CD4-positive, alpha-beta T cell treated with Interleukin-10 for 1 hour (primary cell): ENCODE measurements around the gene LGALS12.

ENCODE experiments used
- DNase-seq: peaks from one replicate; pipeline ENCODE4 v3.0.0-alpha.2; 2020

LGALS12 gene

GRCh38 chr11:63505857-63506528 is at the start of gene LGALS12:
Gene LGALS12, plus strand, starts transcription at chr11:63506084. Its CDS starts 375 bp downstream, at chr11:63506459.
- peak; percentile 7 for DNase-seq

- no peak for DNase-seq
Measured at GRCh38 chr11:63459586-63459985, 46.3 kb upstream of the LGALS12 start.

- no peak for DNase-seq
Measured at GRCh38 chr11:63462137-63462536, 43.7 kb upstream of the LGALS12 start.

- DNase-seq, result no peak
Measured at GRCh38 chr11:63470311-63470710, 35.6 kb upstream of the LGALS12 start.

GRCh38 chr11:63472372-63472771 is 33.5 kb upstream of the LGALS12 start:
- no peak for DNase-seq

- no peak for DNase-seq
Measured at GRCh38 chr11:63476618-63477017, 29.3 kb upstream of the LGALS12 start.

GRCh38 chr11:63478896-63479295 is 27.0 kb upstream of the LGALS12 start:
- DNase-seq, result peak; percentile 77

GRCh38 chr11:63480039-63480438 is 25.8 kb upstream of the LGALS12 start:
- no peak for DNase-seq

GRCh38 chr11:63485777-63486176 is 20.1 kb upstream of the LGALS12 start:
- no peak for DNase-seq

- DNase-seq, result no peak
Measured at GRCh38 chr11:63488789-63489188, 17.1 kb upstream of the LGALS12 start.

- DNase-seq, result no peak
Measured at GRCh38 chr11:63489879-63490278, 16.0 kb upstream of the LGALS12 start.

GRCh38 chr11:63490551-63491239 is 15.2 kb upstream of the LGALS12 start, which contains the start of gene PLAAT5:
Gene PLAAT5, minus strand, starts transcription at chr11:63491167. Its CDS starts 133 bp downstream, at chr11:63491034.
- peak; percentile 12 for DNase-seq

- no peak for DNase-seq
Measured at GRCh38 chr11:63491240-63491587, 14.7 kb upstream of the LGALS12 start.

- DNase-seq, result peak; percentile 4
Measured at GRCh38 chr11:63491636-63492372, 14.1 kb upstream of the LGALS12 start.

- DNase-seq, result no peak
Measured at GRCh38 chr11:63492441-63492840, 13.4 kb upstream of the LGALS12 start.

- DNase-seq, result no peak
Measured at GRCh38 chr11:63493127-63493526, 12.8 kb upstream of the LGALS12 start.

GRCh38 chr11:63494975-63495374 is 10.9 kb upstream of the LGALS12 start:
- no peak for DNase-seq

- DNase-seq, result no peak
Measured at GRCh38 chr11:63499874-63500273, 6.0 kb upstream of the LGALS12 start.

- DNase-seq, result no peak
Measured at GRCh38 chr11:63501236-63501635, 4.6 kb upstream of the LGALS12 start.

GRCh38 chr11:63502252-63502820 is 3.5 kb upstream of the LGALS12 start:
- no peak for DNase-seq

GRCh38 chr11:63503492-63503891 is 2.4 kb upstream of the LGALS12 start:
- DNase-seq, result no peak

- no peak for DNase-seq
Measured at GRCh38 chr11:63504054-63504453, 1.8 kb upstream of the LGALS12 start.

- no peak for DNase-seq
Measured at GRCh38 chr11:63504933-63505586, 824 bp upstream of the LGALS12 start.
